GM13976 (cell line): ENCODE data around the gene SCGB3A2.

ENCODE experiments used
- DNase-seq: peaks from one replicate; pipeline ENCODE4 v3.0.0; 2012; ENCODE audit warnings: low spot score
- in situ Hi-C: fragments of 300-500 bp; cut with MboI; formaldehyde crosslinking; loops from one replicate; pipeline ENCODE4 v1.12.0; 2022; ENCODE audit warnings: low sequenced_read_pairs, mixed read lengths, inconsistent platforms; ENCODE audit not compliant: unreplicated experiment
- TF ChIP-seq, protein P1 (sequence below): IDR thresholded peaks from 2 replicates; pipeline ENCODE4 v1.5.1; 2012; ENCODE audit warnings: borderline replicate concordance, mild to moderate bottlenecking; ENCODE audit not compliant: insufficient read depth; ENCODE audit errors: extremely low read depth, missing control alignments, control extremely low read depth

The SCGB3A2 gene, protein sequence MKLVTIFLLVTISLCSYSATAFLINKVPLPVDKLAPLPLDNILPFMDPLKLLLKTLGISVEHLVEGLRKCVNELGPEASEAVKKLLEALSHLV

DNA sequence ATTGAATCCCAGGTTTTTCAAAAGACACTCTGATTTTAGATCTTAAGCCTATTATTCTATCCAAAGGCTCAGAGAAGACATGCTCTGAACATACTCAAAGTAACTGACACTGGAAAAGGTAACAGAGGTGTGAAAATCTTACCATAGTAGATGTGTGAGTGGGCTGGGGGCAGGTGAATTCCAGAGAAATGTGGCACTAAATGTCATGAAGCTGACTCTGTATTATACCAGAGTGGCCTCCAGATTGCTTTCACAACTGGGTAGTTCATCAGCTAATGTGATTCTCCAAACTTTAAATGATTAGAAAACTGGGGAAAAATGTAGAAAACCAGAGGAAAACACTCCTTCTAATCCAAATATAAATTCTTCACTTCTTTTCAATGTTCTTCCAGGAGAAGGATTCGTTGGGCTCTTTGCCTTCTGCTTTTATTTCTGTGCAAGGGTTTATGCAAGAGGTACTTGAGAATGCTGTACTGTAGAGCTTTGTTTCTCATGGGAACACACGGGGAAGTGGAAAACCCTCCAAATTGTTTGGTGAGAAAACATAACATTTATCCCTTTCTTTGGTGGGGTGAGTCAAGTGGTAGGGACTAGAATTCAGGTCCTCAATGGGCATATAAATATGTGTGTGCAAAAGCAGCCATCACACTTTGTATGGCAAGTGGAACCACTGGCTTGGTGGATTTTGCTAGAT, at the start of gene SCGB3A2:
SCGB3A2 (plus strand) TSS at position 646 of the 694 bp plus-strand sequence. CDS start 93 bp downstream, outside the sequence.
- TF ChIP-seq, protein P1, sequence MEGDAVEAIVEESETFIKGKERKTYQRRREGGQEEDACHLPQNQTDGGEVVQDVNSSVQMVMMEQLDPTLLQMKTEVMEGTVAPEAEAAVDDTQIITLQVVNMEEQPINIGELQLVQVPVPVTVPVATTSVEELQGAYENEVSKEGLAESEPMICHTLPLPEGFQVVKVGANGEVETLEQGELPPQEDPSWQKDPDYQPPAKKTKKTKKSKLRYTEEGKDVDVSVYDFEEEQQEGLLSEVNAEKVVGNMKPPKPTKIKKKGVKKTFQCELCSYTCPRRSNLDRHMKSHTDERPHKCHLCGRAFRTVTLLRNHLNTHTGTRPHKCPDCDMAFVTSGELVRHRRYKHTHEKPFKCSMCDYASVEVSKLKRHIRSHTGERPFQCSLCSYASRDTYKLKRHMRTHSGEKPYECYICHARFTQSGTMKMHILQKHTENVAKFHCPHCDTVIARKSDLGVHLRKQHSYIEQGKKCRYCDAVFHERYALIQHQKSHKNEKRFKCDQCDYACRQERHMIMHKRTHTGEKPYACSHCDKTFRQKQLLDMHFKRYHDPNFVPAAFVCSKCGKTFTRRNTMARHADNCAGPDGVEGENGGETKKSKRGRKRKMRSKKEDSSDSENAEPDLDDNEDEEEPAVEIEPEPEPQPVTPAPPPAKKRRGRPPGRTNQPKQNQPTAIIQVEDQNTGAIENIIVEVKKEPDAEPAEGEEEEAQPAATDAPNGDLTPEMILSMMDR, result no peak
- in situ Hi-C loops, result no loop called here

DNA sequence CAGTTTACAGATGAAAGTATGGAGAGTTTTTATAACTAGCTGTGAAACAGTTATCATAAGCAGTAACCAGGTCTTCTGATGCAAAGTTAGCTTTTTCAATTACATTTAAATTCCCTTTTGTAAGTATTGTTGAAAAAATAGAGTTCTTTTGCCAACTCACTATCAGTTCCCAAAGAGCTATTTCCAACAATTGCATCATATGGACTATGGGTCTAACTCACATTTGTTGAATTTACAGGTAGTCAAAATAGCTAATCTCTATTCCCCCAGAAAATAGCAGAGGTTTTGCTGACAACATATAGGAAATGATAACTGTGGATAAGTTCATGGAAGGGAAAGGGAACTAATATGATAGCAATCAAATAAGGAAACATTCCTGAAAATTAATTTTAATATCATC, 48.5 kb upstream of the SCGB3A2 start:
- DNase-seq, result no peak
- TF ChIP-seq, protein P1, result no peak
- in situ Hi-C loops, result no loop called here

More for the DNA sequence above, at the start of gene SCGB3A2:
- no peak for DNase-seq

DNA sequence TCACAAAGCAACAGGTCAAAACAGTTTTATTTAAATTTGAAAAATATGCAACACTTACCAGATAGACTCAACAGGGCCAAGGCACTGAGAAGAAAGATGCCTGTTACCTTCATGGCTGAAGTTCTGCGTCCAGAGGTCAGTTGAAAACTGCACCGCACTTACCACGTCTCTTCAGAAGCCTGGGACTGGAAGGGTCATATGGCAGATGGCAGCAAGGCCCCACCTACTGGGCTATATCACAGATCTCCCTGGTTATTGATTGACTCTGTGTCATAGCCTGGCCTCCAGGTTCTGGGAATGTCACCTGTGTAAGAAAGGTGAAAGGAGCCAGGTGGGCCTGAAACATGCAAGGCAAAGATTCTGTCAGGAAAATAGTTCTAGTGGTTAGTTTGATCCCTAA, 47.0 kb upstream of the SCGB3A2 start, which contains the start of gene SPINK1:
SPINK1 (minus strand) TSS at position 207 of the 400 bp plus-strand sequence; CDS start at position 113, 94 bp downstream.
- no peak for DNase-seq
- TF ChIP-seq, protein P1, result no peak
- in situ Hi-C loops, result no loop called here

DNA sequence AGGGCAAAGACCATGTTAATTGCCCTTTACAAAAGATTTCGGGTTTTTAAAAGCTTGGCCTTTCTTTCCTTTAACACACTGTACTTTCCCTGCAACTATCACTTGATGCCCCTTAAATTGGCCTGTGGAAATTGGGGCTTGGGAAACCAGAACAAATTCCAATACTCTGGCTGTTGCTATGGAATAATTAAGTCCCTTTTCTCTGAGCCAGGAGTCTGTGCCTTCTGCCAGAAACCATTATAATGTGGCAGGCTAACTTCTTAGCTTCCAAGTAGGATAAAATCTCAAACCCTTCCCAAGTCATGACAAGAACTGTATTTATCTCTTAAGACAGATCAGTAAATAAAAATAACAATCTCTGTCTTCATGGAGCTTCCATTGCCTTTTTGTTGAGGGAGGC, 46.0 kb upstream of the SCGB3A2 start:
- no peak for DNase-seq
- TF ChIP-seq, protein P1, result no peak
- in situ Hi-C loops, result no loop called here

DNA sequence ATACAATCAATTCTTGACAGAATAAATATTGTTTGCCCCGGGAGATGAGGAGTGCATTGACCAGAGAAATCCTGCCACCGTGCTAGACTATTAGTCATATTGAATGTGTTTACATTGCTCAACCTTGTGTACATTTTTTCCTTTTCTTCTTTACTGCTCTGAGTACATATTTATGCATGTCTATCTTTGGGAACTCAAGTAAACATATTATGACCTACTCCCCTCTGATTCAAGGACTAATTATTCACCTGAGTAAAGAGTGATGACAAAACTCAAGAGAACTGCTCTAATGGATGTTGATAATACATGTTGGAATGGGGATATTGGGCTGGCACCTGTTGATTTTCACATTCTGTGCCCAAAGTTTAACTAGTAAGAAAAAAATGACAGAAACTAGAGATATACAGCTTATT, 43.1 kb upstream of the SCGB3A2 start:
- TF ChIP-seq, protein P1, result no peak
- in situ Hi-C loops, result no loop called here
- no peak for DNase-seq

DNA sequence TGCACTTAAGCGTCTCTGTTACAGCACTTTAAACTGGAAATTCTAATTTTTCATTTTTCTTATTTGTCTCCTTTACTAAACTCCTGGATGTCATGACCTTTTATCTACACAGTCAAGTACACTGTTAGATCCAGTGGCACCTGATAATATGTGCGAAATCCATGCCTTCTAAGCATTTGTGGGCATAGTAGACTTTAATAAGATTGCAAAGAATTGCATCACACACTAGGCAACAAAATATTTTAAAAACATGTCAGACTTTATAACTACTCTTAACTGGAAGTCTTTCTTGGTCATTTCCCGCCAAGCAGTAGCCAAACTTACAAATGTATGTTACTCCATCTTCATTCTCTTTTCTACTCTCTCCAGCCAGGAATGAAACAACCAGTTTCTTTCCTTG, 42.1 kb upstream of the SCGB3A2 start:
- TF ChIP-seq, protein P1, result no peak
- no peak for DNase-seq
- in situ Hi-C loops, result no loop called here

DNA sequence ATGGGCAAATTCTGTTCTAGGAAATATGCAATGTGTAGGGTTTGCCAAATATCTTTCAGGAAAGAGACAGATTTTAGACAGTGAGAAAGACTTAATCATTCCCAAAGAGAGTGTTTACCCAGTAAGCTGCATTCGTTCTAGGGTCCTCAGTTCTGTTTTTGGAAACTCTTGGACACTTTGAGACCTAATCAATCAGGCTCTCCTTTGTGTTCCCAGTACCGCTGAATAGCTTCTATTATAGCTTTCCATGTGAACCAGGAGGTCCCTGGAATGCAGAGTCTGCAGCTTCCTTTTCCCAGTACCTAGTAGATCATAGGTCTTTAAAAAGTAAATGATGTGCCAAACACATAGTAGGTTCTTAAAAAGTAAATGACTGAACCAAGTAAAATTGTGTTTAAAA, 35.6 kb upstream of the SCGB3A2 start:
- TF ChIP-seq, protein P1, result no peak
- in situ Hi-C loops, result no loop called here
- DNase-seq, result no peak
